ENCODE results near the gene OSTF1.
A peak's percentile ranks its signal among the peaks of the same experiment; 100 is the strongest.

The OSTF1 gene

GRCh38 chr9:75169623-75170022, 81.3 kb downstream of the OSTF1 start:
- no peak for DNase-seq

DNA sequence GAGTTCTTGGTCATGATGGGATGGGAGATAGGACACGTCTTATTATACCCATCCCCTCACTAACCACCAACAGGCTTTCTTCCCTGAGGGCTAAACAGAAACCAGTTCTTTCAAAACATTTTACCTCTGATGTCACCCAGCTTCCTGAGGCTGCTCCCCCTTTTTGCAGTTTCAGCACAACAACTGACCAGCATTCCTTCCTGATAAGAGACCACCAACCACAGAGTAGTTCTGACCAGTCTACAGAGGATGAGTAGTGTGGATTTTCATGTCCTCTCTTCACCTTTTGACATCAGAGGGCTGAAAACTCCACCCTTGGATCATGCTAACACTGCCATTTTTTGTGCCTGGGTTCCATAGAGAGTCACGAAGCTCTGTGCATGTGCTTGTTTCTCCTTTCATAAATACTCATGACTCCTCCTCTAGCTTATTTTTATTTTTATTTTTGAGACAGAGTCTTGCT, 82.6 kb downstream of the OSTF1 start:
- DNase-seq, result no peak

DNA sequence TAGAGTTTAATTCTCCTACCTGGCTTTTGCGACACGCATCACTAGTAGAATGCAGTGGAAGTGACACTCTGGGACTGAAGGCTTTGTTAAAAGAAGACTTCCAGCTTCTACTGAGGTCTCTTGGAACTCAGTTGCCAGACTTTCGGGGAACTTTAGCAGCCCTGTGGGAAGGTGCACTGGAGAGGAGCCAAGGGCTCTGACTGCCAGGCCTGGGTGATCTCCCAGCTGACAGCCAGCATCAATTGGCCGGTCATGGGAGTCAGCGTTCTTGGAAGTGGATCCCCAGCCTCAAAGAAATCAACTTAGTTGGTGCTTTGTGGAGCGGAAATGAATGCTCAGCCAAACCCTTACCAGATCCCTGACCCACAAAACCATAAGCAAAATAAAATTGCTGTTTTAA, 87.1 kb downstream of the OSTF1 start:
- no peak for DNase-seq

DNA sequence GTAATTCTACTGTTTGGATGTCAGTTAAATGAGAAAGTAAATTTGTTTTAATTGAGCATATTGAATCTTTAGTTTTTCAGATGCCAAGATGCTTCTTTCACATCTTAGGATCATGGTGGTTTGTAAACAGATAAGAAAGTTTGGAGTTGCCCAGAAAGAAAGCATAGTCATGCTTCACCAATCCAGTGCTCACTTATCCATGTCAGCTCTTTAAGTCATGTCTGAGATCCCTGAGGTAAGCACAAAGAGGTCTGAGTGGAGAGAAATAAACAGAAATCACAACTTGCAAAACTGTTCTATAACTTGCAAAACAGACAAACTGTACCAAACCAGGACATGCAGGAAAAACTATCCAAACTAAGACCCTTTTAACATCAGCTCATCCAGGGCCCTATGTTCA, 87.7 kb downstream of the OSTF1 start:
- no peak for DNase-seq

GRCh38 chr9:75181750-75182149, 93.4 kb downstream of the OSTF1 start:
- DNase-seq, result no peak

DNA sequence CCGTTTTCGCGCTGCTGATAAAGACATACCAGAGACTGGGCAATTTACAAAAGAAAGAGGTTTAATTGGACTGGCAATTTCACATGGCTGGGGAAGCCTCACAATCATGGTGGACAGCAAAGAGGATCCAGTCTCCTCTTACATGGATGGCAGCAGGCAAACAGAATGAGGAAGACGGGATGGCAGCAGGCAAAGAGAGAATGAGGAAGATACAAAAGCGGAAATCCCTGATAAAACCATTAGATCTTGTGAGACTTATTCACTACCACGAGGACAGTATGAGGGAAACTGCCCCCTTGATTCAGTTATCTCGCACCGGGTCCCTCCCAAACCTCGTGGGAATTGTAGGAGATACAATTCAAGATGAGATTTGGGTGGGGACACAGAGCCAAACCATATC, 95.0 kb downstream of the OSTF1 start:
- DNase-seq, result no peak

DNA sequence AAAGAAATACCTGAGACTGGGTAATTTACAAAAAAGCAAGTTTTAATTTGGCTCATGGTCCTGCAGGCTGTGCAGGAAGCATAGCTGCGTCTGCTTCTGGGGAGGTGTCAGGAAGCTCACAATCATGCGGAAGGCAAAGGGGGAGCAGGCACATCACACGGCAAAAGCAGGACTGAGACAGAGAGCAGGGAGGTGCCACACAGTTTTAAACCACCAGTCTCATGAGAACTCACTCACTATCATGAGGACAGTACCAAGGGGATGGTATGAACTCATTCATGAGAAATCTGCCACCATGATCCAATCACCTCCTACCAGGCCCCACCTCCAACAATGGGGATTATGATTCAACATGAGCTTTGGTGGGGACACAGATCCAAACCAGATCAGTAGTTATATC, 96.2 kb downstream of the OSTF1 start:
- DNase-seq, result no peak

- peak; percentile 23 for DNase-seq
These were observed 97.4 kb downstream of the OSTF1 start for GRCh38 chr9:75185585-75186170.

DNA sequence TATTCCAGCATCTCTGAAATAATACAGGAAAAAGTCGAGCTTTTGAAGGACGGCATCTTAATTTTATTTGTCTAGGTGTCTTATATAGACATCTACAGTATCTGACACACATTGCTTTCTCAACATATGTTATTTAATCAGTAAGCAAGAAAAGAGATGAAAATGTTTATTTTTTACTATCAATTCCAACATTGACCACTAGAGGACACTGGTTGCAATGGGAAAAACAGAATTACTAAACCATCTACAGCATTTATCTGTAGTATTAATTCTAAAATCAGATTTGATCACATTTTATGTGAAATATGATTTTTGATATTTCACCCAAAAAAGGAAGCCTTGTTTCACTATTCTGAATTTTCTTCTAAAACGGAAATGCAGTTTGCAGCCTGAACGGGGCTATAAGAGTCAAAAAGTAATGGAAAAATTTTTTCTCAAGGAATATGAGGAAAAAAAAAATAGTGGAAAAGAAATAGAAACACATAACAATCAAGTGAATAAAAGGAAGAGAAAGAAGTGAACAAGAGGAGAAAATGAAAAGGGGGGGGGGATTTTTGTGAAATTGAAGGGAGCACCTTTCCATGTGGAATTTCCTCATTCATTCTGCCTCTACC, 98.6 kb downstream of the OSTF1 start:
- DNase-seq, result no peak

DNA sequence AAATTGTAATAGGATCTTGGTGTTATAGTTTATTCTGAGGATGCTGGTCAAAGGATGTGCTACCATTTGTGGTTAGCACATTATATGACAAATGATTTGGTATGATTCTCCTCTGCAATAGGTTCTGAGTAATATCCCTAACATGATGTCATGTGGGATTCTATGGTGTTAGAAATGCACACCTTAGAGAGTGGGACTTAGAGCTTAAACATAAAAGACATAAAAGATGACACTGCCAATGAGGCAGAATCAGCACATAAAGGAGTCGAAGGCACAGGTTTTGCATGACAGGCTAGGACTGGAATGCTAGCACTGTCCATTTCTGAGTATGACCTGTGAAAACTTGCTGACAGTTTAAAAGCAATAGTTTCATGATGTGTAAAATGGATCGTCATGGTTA, 100.4 kb downstream of the OSTF1 start:
- DNase-seq, result no peak

DNA sequence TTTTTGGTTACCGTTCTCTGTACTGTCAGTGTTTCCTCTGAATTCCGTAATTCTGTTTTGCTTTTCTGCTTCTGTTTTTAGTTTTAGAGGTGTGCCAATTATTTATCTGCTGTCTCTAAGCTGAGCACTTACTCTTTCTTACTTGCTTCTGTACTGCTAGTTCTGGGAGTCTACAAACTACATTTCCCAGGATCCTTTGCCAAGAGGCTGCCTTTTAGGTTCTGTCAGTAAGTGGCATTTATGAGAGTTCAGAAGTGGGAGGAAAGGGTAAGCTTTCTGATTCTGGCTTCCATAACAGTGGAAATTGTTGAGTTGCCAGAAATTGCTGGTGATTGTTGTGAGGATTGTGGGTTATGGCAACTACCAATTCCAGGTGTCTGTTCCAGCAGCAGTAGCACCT, 102.4 kb downstream of the OSTF1 start:
- DNase-seq, result no peak
